Cortex of kidney (tissue), 1 donor: ENCODE data around the gene AGBL1.

Experiments used
- DNase-seq: peaks from one replicate; lab custom pipeline; 2025; lab: John Stamatoyannopoulos, UW

The AGBL1 gene

GRCh38 chr15:86322629-86323028, 243.0 kb downstream of the AGBL1 start:
- DNase-seq = no peak

- no peak for DNase-seq
Measured at GRCh38 chr15:86327230-86327865, 247.7 kb downstream of the AGBL1 start.

- no peak for DNase-seq
Measured at GRCh38 chr15:86328658-86329057, 249.0 kb downstream of the AGBL1 start.

- DNase-seq = no peak
Measured at GRCh38 chr15:86329311-86330013, 249.8 kb downstream of the AGBL1 start.

- no peak for DNase-seq
Measured at GRCh38 chr15:86333819-86334218, 254.1 kb downstream of the AGBL1 start.

- DNase-seq = no peak
Measured at GRCh38 chr15:86336051-86336788, 256.5 kb downstream of the AGBL1 start.

- no peak for DNase-seq
Measured at GRCh38 chr15:86337071-86337470, 257.4 kb downstream of the AGBL1 start.

GRCh38 chr15:86347245-86347644, 267.6 kb downstream of the AGBL1 start:
- DNase-seq = no peak

GRCh38 chr15:86349565-86349964, 269.9 kb downstream of the AGBL1 start:
- no peak for DNase-seq

GRCh38 chr15:86353213-86353612, 273.5 kb downstream of the AGBL1 start:
- DNase-seq = no peak

GRCh38 chr15:86355361-86355760, 275.7 kb downstream of the AGBL1 start:
- DNase-seq = no peak

GRCh38 chr15:86355801-86356200, 276.1 kb downstream of the AGBL1 start:
- no peak for DNase-seq

GRCh38 chr15:86362555-86362954, 282.9 kb downstream of the AGBL1 start:
- no peak for DNase-seq

GRCh38 chr15:86373147-86373546, 293.5 kb downstream of the AGBL1 start:
- DNase-seq = no peak

GRCh38 chr15:86375733-86376280, 296.1 kb downstream of the AGBL1 start:
- no peak for DNase-seq

GRCh38 chr15:86377914-86378313, 298.2 kb downstream of the AGBL1 start:
- no peak for DNase-seq

- no peak for DNase-seq
Measured at GRCh38 chr15:86382341-86382740, 302.7 kb downstream of the AGBL1 start.

GRCh38 chr15:86383611-86384010, 303.9 kb downstream of the AGBL1 start:
- DNase-seq = no peak

GRCh38 chr15:86384186-86384585, 304.5 kb downstream of the AGBL1 start:
- no peak for DNase-seq

GRCh38 chr15:86392296-86392695, 312.6 kb downstream of the AGBL1 start:
- no peak for DNase-seq

GRCh38 chr15:86392874-86393273, 313.2 kb downstream of the AGBL1 start:
- DNase-seq = no peak

GRCh38 chr15:86394866-86395265, 315.2 kb downstream of the AGBL1 start:
- no peak for DNase-seq
